GM19397 (cell line): ENCODE measurements around the gene MRC2.
"Not testable (repeated sequence)": the region's sequence is repeated elsewhere in the genome, so short reads cannot be mapped to it uniquely, and the experiment has no call there.

ENCODE experiments used
- ATAC-seq: cut with Tn5 transposase; IDR thresholded peaks from one replicate; pipeline ENCODE4 v1.9.1; 2021; ENCODE audit warnings: mild to moderate bottlenecking, moderate library complexity; ENCODE audit not compliant: unreplicated experiment

MRC2 gene

GRCh38 chr17:62613095-62613494, 14.4 kb upstream of the MRC2 start:
- ATAC-seq: not testable (repeated sequence)

- ATAC-seq: no peak
Measured at GRCh38 chr17:62614142-62614541, 13.3 kb upstream of the MRC2 start.

- ATAC-seq: no peak
Measured at GRCh38 chr17:62615503-62615902, 12.0 kb upstream of the MRC2 start.

GRCh38 chr17:62616993-62617893, 10.2 kb upstream of the MRC2 start:
- no peak for ATAC-seq

- ATAC-seq: no peak
Measured at GRCh38 chr17:62617894-62618472, 9.5 kb upstream of the MRC2 start.

- no peak for ATAC-seq
Measured at GRCh38 chr17:62618647-62619416, 8.6 kb upstream of the MRC2 start.

GRCh38 chr17:62619417-62620155, 7.9 kb upstream of the MRC2 start:
- no peak for ATAC-seq

- no peak for ATAC-seq
Measured at GRCh38 chr17:62621223-62621622, 6.2 kb upstream of the MRC2 start.

GRCh38 chr17:62625184-62625869, 2.1 kb upstream of the MRC2 start:
- ATAC-seq: no peak

GRCh38 chr17:62625870-62626200, 1.6 kb upstream of the MRC2 start:
- no peak for ATAC-seq

- no peak for ATAC-seq
Measured at GRCh38 chr17:62626719-62627218, 701 bp upstream of the MRC2 start.

- ATAC-seq: no peak
Measured at GRCh38 chr17:62627904-62628633, 599 bp downstream of the MRC2 start.

GRCh38 chr17:62628831-62629555, 1.5 kb downstream of the MRC2 start:
- ATAC-seq: no peak

GRCh38 chr17:62629556-62630364, 2.3 kb downstream of the MRC2 start:
- ATAC-seq: no peak

GRCh38 chr17:62630365-62631085, 3.1 kb downstream of the MRC2 start:
- ATAC-seq: no peak

- ATAC-seq: no peak
Measured at GRCh38 chr17:62631086-62631935, 3.8 kb downstream of the MRC2 start.
